Thoracic aorta (tissue), 2 donors: Measurements from ENCODE around the gene CREB3L1. TPM values are rescaled to one million over a fixed set of nuclear protein-coding genes. Genes with fewer than 3 reads are reported as not detected.

Source experiments
- ATAC-seq: fragments of 150-250 bp; one replicate; pipeline ENCODE4 v1.8.0; 2017; ENCODE audit warnings: low read depth; ENCODE audit not compliant: insufficient number of reproducible peaks, low FRiP score
- DNase-seq: peaks from one replicate; pipeline ENCODE4 v3.0.0-alpha.2; 2020; ENCODE audit warnings: low spot score
- H3K27ac ChIP-seq, 2 donors: fragments of 200-600 bp; sonication (generic); 1 replicate in 1 of 2; 2 replicates in 1 of 2; pipeline ENCODE4 v1.5.1; 2016; ENCODE audit warnings: mild to moderate bottlenecking in 2 of 2, moderate library complexity in 2 of 2
- H3K27me3 ChIP-seq: fragments of 200-600 bp; sonication (generic); replicated peaks from 2 replicates; pipeline ENCODE4 v1.6.0; 2016; ENCODE audit warnings: mild to moderate bottlenecking; ENCODE audit not compliant: insufficient read depth
- H3K36me3 ChIP-seq: fragments of 200-600 bp; sonication (generic); one replicate; pipeline ENCODE4 v1.5.1; 2016
- H3K4me1 ChIP-seq, 2 donors: fragments of 200-600 bp; sonication (generic); 1 replicate in 1 of 2; 2 replicates in 1 of 2; pipeline versions ENCODE4 v1.5.1 to v1.6.0; 2016; ENCODE audit warnings: low read depth in 2 of 2, mild to moderate bottlenecking in 1 of 2; ENCODE audit not compliant: control insufficient read depth in 1 of 2
- H3K4me3 ChIP-seq: fragments of 200-600 bp; sonication (generic); 2 replicates; pipeline ENCODE4 v1.5.1; 2016; ENCODE audit warnings: mild to moderate bottlenecking
- H3K9me3 ChIP-seq: fragments of 200-600 bp; sonication (generic); 2 replicates; pipeline ENCODE4 v1.5.1; 2016
- CTCF ChIP-seq: fragments of 200-600 bp; sonication (generic); IDR thresholded peaks from one replicate; pipeline ENCODE4 v1.5.1; 2019; ENCODE audit warnings: antibody characterized with exemption
- total RNA-seq, 2 donors: library from RNA; depleted of rRNA; stranded (reverse); fragments of >200 nt; gene quantifications; one replicate each; pipeline versions ENCODE4 v1.1.0 to v1.2.3, GENCODE V29; 2016

CREB3L1 gene
- 1 to 10 TPM; 3.0 to 7.6 TPM for total RNA-seq

GRCh38 chr11:46277622-46278386 lies at the start of gene CREB3L1:
Gene CREB3L1 (plus strand): TSS chr11:46277662. CDS start chr11:46278112, 450 bp downstream.
- peaks cover 12 to 56% of the 10 kb centered on the region in 2 donors for H3K4me1 ChIP-seq
- ATAC-seq, result no peak

GRCh38 chr11:46229230-46229629 lies 48.2 kb upstream of the CREB3L1 start:
- H3K27me3 ChIP-seq, result no peaks in the 10 kb centered on the region
- ATAC-seq (no peak), DNase-seq (no peak)
- no peak for TF ChIP-seq CTCF
- H3K36me3 ChIP-seq, result no peaks in the 10 kb centered on the region
- H3K9me3 ChIP-seq, result no peaks in the 10 kb centered on the region
- no peak overlapping the region for H3K27ac ChIP-seq
- no peak overlapping the region for H3K4me3 ChIP-seq
- no peaks in the 10 kb centered on the region for H3K4me1 ChIP-seq

More at GRCh38 chr11:46277622-46278386, at the start of gene CREB3L1:
- Histone ChIP-seq H3K9me3 (no peaks in the 10 kb centered on the region), H3K36me3 (no peaks in the 10 kb centered on the region), H3K27me3 (no peaks in the 10 kb centered on the region), H3K4me3 (peak within 1 kb of the TSS; percentile 70), H3K27ac (no peak within 1 kb of the TSS)
- no peak for DNase-seq
- TF ChIP-seq CTCF, result no peak

DNA sequence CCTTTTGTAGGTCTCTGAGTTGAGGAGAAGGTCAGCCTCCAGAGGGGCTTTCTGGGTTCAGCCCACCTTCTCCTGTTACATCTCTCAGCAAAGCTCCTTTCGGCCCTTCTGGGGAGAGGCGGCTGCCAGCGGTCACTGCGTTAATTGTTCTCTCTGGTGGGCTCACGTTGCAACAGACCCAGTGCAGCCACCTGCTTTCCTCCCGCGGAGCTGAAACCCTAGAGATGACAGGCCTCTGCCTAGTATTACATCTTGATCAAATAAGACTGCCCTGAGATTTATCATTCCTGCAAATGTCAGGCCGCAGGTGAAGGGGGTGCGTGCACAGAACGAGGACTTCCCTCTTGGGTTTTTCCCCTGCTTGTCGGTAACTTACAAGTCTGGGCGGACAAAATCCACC lies 43.2 kb upstream of the CREB3L1 start:
- Histone ChIP-seq H3K27ac (no peak overlapping the region), H3K4me3 (no peak overlapping the region), H3K9me3 (no peaks in the 10 kb centered on the region), H3K27me3 (no peaks in the 10 kb centered on the region), H3K4me1 (peaks cover 17 to 23% of the 10 kb centered on the region in 2 donors), H3K36me3 (no peaks in the 10 kb centered on the region)
- TF ChIP-seq CTCF, result no peak
- DNase-seq, result no peak
- ATAC-seq, result no peak

DNA sequence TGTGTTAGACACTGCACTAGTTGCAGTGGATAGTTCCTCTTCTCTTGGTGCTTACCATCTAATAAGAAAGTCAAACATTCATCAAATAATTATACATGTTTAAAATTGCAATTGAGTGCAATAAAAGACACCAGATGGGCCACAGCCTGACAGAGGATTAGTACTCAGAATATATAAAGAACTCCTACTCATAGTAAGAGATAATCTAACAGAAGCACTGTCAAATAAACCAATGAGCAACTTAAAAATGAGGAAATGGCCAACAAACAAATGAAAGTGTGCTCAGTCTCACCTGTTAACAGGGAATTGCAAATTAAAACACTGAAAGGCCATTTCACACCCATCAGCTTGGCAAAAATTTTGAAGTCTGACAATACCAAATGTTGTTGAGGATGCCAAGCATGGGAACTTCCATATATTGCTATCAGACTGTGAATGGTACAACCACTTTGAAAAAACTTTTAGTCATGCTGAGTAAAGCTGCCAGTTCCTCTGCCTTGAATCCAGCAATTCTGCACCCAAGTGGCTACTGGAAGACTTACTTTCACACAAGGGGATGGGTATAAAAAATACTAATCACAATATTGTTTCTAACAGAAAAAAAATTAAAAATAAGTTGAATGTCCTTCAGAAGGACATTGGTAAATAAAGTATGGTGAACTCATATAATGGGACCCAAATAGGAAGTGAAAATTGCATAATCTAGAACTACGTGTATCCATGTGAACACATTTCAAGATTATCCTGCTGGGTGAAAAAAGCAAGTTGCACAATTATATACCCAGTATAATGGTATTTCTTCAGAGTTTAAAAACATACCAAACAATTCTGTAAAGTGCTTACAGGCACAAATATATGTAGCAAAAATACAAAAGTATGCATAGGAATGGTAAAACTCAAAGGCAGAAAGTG lies 41.4 kb upstream of the CREB3L1 start:
- Histone ChIP-seq H3K27me3 (no peaks in the 10 kb centered on the region), H3K27ac (no peak overlapping the region), H3K9me3 (no peaks in the 10 kb centered on the region), H3K36me3 (no peaks in the 10 kb centered on the region), H3K4me1 (peaks cover 17 to 25% of the 10 kb centered on the region in 2 donors), H3K4me3 (no peak overlapping the region)
- no peak for ATAC-seq
- no peak for DNase-seq
- no peak for TF ChIP-seq CTCF

DNA sequence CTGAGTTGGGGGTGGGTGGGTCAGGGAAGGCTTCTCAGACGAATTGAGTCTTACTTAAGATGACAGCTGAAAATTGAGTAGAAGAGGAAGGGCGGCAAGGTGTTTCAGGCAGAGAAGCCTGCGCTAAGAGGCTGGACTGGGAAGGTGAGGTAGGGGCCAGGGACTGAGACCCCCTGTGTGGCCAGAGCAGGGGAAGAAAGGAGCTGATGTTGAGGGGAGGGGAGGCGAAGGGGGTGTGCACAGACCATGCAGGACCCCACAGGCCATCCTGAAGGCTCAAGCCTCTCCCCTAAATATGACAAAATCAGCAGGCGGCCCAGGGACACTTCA lies 40.6 kb upstream of the CREB3L1 start:
- Histone ChIP-seq H3K4me1 (peaks cover 17 to 25% of the 10 kb centered on the region in 2 donors), H3K27ac (no peak overlapping the region), H3K4me3 (peak overlapping the region; percentile 73), H3K36me3 (no peaks in the 10 kb centered on the region), H3K9me3 (no peaks in the 10 kb centered on the region), H3K27me3 (no peaks in the 10 kb centered on the region)
- DNase-seq (no peak), ATAC-seq (no peak)
- TF ChIP-seq CTCF, result no peak
